GM08714 (cell line): Measurements from ENCODE around the gene TMEM63A.
"Not testable (repeated sequence)": the region's sequence is repeated elsewhere in the genome, so short reads cannot be mapped to it uniquely, and the experiment has no call there.

Source experiments
- H3K4me3 ChIP-seq: fragments of 200-500 bp; sonication (Bioruptor generic); 2 replicates; pipeline ENCODE4 v1.5.1; 2014; ENCODE audit warnings: mild to moderate bottlenecking, low read length, inconsistent platforms
- ZNF274 ChIP-seq: IDR thresholded peaks from 2 replicates; pipeline ENCODE4 v1.6.1; 2012; ENCODE audit warnings: mild to moderate bottlenecking, low read depth, low read length

Gene TMEM63A

GRCh38 chr1:225881959-225882693, at the start of gene TMEM63A:
Gene TMEM63A, minus strand, starts transcription at chr1:225882380. Its CDS starts 4,800 bp downstream, at chr1:225877580.
- H3K4me3 ChIP-seq = peak within 1 kb of the TSS; percentile 78
- no peak for TF ChIP-seq ZNF274

GRCh38 chr1:225931270-225932136, 49.3 kb upstream of the TMEM63A start:
- no peak overlapping the region for H3K4me3 ChIP-seq
- no peak for TF ChIP-seq ZNF274

GRCh38 chr1:225930566-225930965, 48.4 kb upstream of the TMEM63A start:
- no peak for TF ChIP-seq ZNF274
- no peak overlapping the region for H3K4me3 ChIP-seq

DNA sequence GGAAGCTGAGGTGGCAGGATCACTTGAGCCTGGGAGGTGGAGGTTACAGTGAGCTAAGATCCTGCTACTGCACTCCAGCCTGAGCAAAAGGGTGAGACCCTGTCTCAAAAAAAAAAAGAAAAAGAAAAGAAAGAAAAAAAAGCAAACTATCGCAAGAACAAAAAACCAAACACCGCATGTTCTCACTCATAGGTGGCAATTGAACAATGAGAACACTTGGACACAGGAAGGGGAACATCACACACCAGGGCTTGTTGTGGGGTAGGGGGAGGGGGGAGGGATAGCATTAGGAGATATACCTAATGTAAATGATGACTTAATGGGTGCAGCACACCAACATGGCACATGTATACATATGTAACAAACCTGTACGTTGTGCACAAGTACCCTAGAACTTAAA, 47.3 kb upstream of the TMEM63A start:
- not testable (repeated sequence) for H3K4me3 ChIP-seq

DNA sequence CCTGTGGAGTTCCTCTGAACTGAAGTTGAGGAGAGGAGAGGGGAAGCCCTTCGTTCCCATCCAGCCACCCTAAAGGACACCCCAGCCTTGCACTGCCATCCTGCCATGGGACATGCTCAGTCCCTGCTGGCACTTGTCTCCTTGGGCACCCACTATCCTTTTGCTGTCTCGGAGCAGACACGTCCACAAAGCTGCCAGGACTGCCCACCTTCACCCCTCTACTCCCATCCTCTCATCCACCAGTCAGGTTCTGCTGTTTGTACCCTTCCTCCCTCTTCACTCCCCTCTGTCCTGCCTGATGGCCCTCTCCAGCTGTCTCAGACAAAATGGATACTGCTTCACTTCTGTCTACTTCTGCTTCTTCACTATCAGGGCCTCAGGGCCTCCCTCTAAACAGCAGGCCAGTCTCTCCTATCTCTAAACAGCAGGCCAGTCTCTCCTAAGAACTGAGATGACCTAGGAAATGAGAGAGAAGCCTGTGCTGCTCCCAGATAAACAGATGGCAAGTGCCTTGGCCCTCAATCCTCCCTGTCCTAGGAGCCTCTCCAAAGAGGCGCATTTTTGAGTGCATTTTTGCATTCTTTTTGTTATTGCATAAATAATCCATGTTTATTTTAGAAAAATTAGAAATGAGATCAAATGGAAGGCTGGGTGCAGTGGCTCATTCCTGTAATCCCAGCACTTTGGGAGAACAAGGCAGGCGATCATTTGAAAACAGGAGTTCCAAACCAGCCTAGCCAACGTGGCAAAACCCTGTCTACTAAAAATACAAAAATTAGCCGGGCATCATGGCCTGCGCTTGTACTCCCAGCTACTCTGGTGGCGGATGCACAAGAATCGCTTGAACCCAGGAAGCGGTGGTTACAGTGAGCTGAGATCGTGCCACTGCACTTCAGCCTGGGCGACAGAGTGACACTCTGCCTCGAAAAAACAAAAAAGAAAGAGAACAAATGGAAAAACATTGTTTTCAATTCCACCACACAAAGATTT, 46.3 kb upstream of the TMEM63A start:
- no peak overlapping the region for H3K4me3 ChIP-seq
- TF ChIP-seq ZNF274 = no peak

- H3K4me3 ChIP-seq = no peak overlapping the region
- TF ChIP-seq ZNF274 = no peak
These were observed 44.5 kb upstream of the TMEM63A start for GRCh38 chr1:225926551-225927113.

- H3K4me3 ChIP-seq = peak within 1 kb of the TSS; percentile 82
- no peak for TF ChIP-seq ZNF274
These were observed 41.7 kb upstream of the TMEM63A start, which contains the start of gene PYCR2 for GRCh38 chr1:225923692-225924555. Gene PYCR2, minus strand, starts transcription at chr1:225924250. Its CDS starts 140 bp downstream, at chr1:225924110.

DNA sequence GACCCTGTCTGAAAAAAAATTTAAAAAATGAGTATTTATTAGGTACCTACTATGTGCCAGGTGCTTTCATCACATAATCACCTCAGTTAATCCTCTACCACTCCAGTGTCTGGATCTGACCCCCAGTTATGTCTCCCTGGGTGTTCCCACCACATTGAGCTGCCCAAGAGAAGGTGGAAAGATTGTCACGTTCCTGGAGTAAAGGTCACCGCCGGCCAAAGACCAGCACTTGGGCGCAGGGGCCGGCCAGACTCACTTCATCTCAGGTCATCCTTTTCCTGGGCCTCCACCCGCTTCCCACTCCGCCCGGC, 41.2 kb upstream of the TMEM63A start:
- H3K4me3 ChIP-seq = peak overlapping the region; percentile 82
- no peak for TF ChIP-seq ZNF274

DNA sequence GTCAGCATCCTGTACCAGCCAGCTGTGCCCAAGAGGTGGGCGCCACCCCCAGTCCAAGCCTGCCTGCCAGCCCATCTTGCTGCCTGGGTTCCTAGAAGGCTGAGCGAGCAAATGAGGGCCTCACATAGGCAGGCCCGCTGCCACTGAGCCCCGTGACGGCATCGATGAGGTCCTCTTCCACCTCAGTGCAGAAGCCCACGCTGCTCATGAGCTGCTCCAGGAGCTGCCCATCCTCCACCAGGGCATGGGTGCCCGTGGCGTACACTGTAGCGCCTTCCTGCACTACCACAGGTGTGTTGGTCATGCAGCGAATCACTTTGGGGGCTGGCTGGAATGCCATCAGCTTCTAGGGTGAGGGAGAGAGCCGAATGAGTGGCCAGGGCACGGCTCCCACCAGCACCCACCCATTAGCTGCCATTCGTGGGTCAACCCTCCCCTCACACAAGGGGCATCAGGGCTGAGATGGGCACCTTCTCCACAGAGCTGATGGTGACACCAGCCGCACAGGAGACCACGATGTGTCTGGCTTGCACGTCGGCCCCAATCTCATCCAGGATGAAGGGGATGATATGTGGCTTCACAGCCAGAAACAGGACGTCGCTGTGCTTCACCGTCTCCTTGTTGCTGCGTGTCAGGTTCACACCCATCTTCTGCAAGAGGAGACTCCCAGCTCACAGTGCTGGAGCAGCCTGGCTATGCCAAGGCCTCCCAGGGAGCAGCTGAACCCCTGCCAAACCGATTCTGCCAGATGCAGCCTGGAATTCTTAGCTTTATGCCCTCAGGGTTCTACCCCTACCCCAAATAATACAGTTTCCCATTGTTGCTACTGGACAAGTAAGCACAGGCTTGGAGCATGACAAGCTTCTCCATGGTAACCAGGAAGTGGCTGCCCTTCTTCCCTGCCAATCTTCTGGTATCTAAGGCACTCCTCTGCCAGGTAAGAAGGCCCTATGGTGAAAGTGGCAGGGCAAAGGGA, 39.8 kb upstream of the TMEM63A start:
- TF ChIP-seq ZNF274 = no peak
- no peak overlapping the region for H3K4me3 ChIP-seq

DNA sequence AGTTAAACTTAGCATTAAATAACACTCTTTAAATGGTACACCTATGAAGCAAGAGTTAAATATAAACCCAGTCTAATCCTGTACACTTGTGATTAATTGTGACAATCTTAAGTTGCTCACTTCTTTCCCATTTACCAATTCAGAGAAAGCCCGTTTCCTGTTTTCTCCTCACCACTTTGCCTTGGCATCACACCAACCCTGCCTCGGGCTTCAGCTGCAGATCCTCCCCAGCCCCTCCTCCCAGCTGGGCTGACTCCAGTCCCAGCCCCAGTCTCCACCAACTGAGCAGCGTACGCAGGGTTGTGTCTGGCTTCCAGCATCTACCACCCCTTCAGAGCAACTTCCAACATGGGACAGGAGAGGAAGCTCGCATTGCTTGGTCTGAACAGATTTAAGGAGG, 37.7 kb upstream of the TMEM63A start:
- no peak overlapping the region for H3K4me3 ChIP-seq
- no peak for TF ChIP-seq ZNF274

DNA sequence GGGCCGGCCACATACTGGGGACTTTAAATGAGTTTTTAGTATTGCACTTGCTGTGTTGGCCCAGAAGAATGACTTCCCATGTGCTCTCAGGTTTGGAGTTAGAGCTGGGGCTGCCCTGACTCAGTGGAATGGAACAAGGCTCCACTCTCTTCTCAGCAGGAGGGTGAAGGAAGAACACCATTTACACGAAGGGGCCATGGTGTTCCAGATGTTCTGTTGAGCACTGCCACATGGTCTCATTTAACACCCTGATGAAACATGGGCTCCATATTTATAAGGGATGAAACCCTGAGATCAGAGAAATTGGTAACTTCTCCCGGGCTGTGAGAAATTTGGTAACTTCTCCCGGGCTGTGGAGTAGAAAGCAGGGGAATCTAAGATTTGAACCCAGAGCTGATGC, 36.1 kb upstream of the TMEM63A start:
- TF ChIP-seq ZNF274 = no peak
- no peak overlapping the region for H3K4me3 ChIP-seq

GRCh38 chr1:225917536-225917935, 35.4 kb upstream of the TMEM63A start:
- no peak overlapping the region for H3K4me3 ChIP-seq
- no peak for TF ChIP-seq ZNF274
